Measurements from ENCODE around the gene KHNYN. TPM values are rescaled to one million over a fixed set of nuclear protein-coding genes. Genes with fewer than 3 reads are reported as not detected.
"Not testable (repeated sequence)": the region's sequence is repeated elsewhere in the genome, so short reads cannot be mapped to it uniquely, and the experiment has no call there.

KHNYN gene
- total and polyA plus RNA-seq, 2 experiments from 2014 or later = 15.3 to 36.2 TPM

DNA sequence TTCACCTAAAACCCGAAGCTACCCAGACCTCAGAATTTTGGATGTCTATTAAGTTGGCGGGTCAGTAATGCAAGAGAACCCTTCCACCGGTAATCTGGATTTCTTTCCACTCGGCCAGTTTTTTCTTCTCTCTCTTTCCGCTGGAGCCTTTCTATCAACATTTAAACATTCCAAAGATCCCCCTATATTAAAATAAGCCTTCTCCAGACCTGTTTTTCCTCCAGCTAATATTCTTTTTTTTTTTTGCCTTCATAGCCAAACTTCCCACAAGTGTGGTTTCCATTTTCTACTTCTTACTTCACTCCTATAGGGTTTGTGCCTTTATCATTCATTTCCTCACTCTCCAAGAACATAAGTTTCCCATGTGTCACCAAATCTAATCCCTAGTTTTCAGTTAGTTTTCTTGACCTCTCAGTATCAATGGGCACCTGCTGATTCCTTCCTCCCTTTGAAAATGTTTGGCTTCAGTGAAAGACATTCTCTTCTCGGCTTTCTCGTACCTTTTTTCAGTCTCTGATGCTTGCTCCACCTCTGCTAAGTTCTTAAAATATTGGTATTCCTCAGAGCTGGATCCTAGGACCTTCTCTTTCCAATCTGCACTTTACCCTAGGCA, 13.4 kb downstream of the KHNYN start:
- WGBS, 2 experiments (ENCODE audit: low coverage in 1 of 2, low lambda C conversion rate in 2 of 2, missing lambda C conversion rate in 2 of 2) = 19 to 21% methylated on average over 7 of the region's 7 CpGs
- Histone ChIP-seq H3F3A (ENCODE audit: insufficient read depth) (peaks cover 25% of the 10 kb centered on the region), H3K4me1 (ENCODE audit: insufficient read depth) (0 out of 2 replicates have a peak, but pooled peaks cover 8% of the 10 kb centered on the region), H3K4me3 (peak overlapping the region; percentile 84), H3K27me3 (replicated peaks; ENCODE audit: insufficient read depth) (no peaks in the 10 kb centered on the region), H3K27ac (peak overlapping the region; percentile 100), H2AFZ (peak overlapping the region; percentile 90), H3K9ac (peak overlapping the region; percentile 98), H3K79me2 (ENCODE audit: insufficient read depth) (peaks cover 36% of the 10 kb centered on the region), H3K4me2 (ENCODE audit: unreplicated experiment) (peak overlapping the region; percentile 88), H3K9me3 (ENCODE audit: low read depth) (no peaks in the 10 kb centered on the region), H3K36me3 (ENCODE audit: low read depth) (peaks cover 3% of the 10 kb centered on the region; the same call in 1 of the 2 replicates), H4K20me1 (ENCODE audit: insufficient read depth) (no peaks in the 10 kb centered on the region), H3K9me2 (ENCODE audit: insufficient read depth) (no peaks in the 10 kb centered on the region)
- TF ChIP-seq EZH2 (IDR thresholded peaks at IDR 0.05; ENCODE audit: insufficient read depth, poor library complexity, severe bottlenecking) = no peak
- in situ Hi-C loops (cut with MboI) = no loop called here
- DNase-seq = peak; percentile 38

DNA sequence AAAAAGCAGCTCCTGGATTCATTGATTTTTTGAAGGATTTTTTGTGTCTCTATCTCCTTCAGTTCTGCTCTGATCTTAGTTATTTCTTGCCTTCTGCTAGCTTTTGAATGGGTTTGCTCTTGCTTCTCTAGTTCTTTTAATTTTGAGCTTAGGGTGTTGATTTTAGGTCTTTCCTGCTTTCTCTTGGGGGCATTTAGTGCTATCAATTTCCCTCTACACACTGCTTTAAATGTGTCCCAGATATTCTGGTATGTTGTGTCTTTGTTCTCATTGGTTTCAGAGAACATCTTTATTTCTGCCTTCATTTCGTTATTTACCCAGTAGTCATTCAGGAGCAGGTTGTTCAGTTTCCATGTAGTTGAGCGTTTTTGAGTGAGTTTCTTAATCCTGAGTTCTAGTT, 21.1 kb downstream of the KHNYN start:
- H3K79me2 ChIP-seq (ENCODE audit: insufficient read depth); H3K36me3 ChIP-seq (ENCODE audit: low read depth); H3F3A ChIP-seq (ENCODE audit: insufficient read depth); in situ Hi-C loops (cut with MboI); H3K27me3 ChIP-seq (replicated peaks; ENCODE audit: insufficient read depth); H3K4me3 ChIP-seq; H3K4me1 ChIP-seq (ENCODE audit: insufficient read depth); H3K9ac ChIP-seq; H3K27ac ChIP-seq; H4K20me1 ChIP-seq (ENCODE audit: insufficient read depth); H3K4me2 ChIP-seq (ENCODE audit: unreplicated experiment); DNase-seq; H3K9me3 ChIP-seq (ENCODE audit: low read depth); H3K9me2 ChIP-seq (ENCODE audit: insufficient read depth); H2AFZ ChIP-seq: not testable (repeated sequence)
- 53 to 55% methylated on average over 2 of the region's 2 CpGs for WGBS, 2 experiments (ENCODE audit: low coverage in 1 of 2, low lambda C conversion rate in 2 of 2, missing lambda C conversion rate in 2 of 2)

DNA sequence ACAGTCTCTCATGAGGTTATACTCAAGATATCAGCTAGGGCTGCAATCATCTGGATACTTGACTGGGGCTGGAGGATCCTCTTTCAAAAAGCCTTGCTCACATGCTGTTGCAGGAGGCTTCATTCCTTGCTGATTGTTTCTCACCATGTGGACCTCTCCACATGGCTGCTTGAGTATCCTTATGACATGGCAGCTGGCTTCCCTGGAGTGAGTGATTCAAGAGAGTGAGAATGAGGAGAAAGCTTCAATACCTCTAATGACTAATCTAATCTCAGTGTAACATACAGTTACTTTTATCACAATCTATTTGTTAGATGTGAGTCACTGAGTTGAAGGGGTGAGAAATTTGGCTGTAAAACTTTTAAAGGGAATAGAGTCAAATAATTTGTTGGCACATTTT, 27.2 kb downstream of the KHNYN start:
- no peaks in the 10 kb centered on the region for H3K27me3 ChIP-seq (replicated peaks; ENCODE audit: insufficient read depth)
- in situ Hi-C loops (cut with MboI) = no loop called here

DNA sequence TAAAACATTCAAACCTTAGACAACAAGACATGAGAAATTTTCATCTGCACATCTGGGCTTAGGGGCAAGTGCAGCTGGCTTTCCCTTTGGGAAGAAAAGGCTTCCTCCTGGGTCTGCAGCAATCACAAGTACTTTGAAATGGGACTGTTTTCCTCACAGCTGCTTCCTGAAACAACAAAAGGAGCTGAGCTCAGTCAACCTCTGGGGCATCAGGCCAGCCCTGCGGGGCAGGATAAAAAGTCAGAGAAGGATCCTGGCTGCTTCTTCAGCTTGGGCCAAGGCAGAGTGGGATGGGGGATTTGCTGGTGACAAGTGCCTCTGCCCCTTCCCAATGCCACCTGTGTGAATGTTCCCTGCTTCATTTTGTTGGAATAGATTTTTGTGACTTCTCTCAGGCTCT, 29.0 kb downstream of the KHNYN start:
- Histone ChIP-seq H3K9me3 (ENCODE audit: low read depth) (no peaks in the 10 kb centered on the region), H3K36me3 (ENCODE audit: low read depth) (no peaks in the 10 kb centered on the region), H3F3A (ENCODE audit: insufficient read depth) (no peaks in the 10 kb centered on the region; the same call in 1 of the 2 replicates), H3K27ac (no peak overlapping the region), H3K4me2 (ENCODE audit: unreplicated experiment) (no peak overlapping the region), H3K9me2 (ENCODE audit: insufficient read depth) (peaks cover 3% of the 10 kb centered on the region; the same call in 1 of the 2 replicates), H2AFZ (no peak overlapping the region), H3K4me1 (ENCODE audit: insufficient read depth) (no peaks in the 10 kb centered on the region), H3K4me3 (no peak overlapping the region), H3K9ac (no peak overlapping the region), H4K20me1 (ENCODE audit: insufficient read depth) (no peaks in the 10 kb centered on the region), H3K79me2 (ENCODE audit: insufficient read depth) (no peaks in the 10 kb centered on the region), H3K27me3 (replicated peaks; ENCODE audit: insufficient read depth) (no peaks in the 10 kb centered on the region)
- no peak for DNase-seq
- TF ChIP-seq EZH2 (IDR thresholded peaks at IDR 0.05; ENCODE audit: insufficient read depth, poor library complexity, severe bottlenecking) = no peak
- no peak for TF ChIP-seq EZH2phosphoT487 (IDR thresholded peaks at IDR 0.05; ENCODE audit: insufficient read depth, low read depth)
- WGBS, 2 experiments (ENCODE audit: low coverage in 1 of 2, low lambda C conversion rate in 2 of 2, missing lambda C conversion rate in 2 of 2) = 71 to 88% methylated on average over 1 of the region's 1 CpG
- in situ Hi-C loops (cut with MboI) = no loop called here

More for the DNA sequence above, 27.2 kb downstream of the KHNYN start:
- no peak overlapping the region for H2AFZ ChIP-seq
- DNase-seq = peak; percentile 18
- no peaks in the 10 kb centered on the region for H3K79me2 ChIP-seq (ENCODE audit: insufficient read depth)
- H3K9me3 ChIP-seq (ENCODE audit: low read depth) = no peaks in the 10 kb centered on the region
- TF ChIP-seq EZH2phosphoT487 (IDR thresholded peaks at IDR 0.05; ENCODE audit: insufficient read depth, low read depth) (no peak), EZH2 (IDR thresholded peaks at IDR 0.05; ENCODE audit: insufficient read depth, poor library complexity, severe bottlenecking) (no peak)
- no peak overlapping the region for H3K4me2 ChIP-seq (ENCODE audit: unreplicated experiment)
- H3K36me3 ChIP-seq (ENCODE audit: low read depth) = no peaks in the 10 kb centered on the region
- no peak overlapping the region for H3K4me3 ChIP-seq
- H3K9ac ChIP-seq = no peak overlapping the region
- no peak overlapping the region for H3K27ac ChIP-seq
- H3K9me2 ChIP-seq (ENCODE audit: insufficient read depth) = no peaks in the 10 kb centered on the region
- no peaks in the 10 kb centered on the region for H3K4me1 ChIP-seq (ENCODE audit: insufficient read depth)
- H4K20me1 ChIP-seq (ENCODE audit: insufficient read depth) = no peaks in the 10 kb centered on the region
- H3F3A ChIP-seq (ENCODE audit: insufficient read depth) = no peaks in the 10 kb centered on the region; the same call in 1 of the 2 replicates

DNA sequence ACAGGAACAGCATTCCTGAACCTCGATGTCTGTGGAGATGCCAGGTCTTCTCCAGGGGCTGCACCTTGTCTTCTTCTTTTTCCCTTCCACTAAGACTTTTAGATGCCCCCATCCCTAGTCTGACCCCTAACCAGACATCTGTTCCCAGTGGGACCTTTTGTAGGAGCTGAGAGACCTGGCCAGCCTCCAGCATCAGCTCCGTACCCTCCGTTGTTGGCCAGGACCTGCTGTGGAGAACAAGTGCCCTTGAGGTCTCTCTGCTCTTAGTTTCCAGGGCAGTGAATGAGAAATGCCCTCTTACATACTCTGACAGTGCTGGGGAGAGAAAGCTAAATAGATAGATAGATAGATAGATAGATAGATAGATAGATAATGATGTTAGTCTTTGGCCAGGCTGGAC, 29.6 kb downstream of the KHNYN start:
- Histone ChIP-seq H3K79me2 (ENCODE audit: insufficient read depth) (no peaks in the 10 kb centered on the region), H3K9ac (no peak overlapping the region), H3K4me3 (no peak overlapping the region), H3K9me2 (ENCODE audit: insufficient read depth) (peaks cover 3% of the 10 kb centered on the region; the same call in 1 of the 2 replicates), H3K4me2 (ENCODE audit: unreplicated experiment) (no peak overlapping the region), H3K9me3 (ENCODE audit: low read depth) (no peaks in the 10 kb centered on the region), H4K20me1 (ENCODE audit: insufficient read depth) (no peaks in the 10 kb centered on the region), H3K27me3 (replicated peaks; ENCODE audit: insufficient read depth) (no peaks in the 10 kb centered on the region), H2AFZ (no peak overlapping the region), H3K4me1 (ENCODE audit: insufficient read depth) (no peaks in the 10 kb centered on the region), H3K36me3 (ENCODE audit: low read depth) (no peaks in the 10 kb centered on the region), H3K27ac (no peak overlapping the region), H3F3A (ENCODE audit: insufficient read depth) (no peaks in the 10 kb centered on the region; the same call in 1 of the 2 replicates)
- no peak for TF ChIP-seq EZH2phosphoT487 (IDR thresholded peaks at IDR 0.05; ENCODE audit: insufficient read depth, low read depth)
- no peak for TF ChIP-seq EZH2 (IDR thresholded peaks at IDR 0.05; ENCODE audit: insufficient read depth, poor library complexity, severe bottlenecking)
- 92 to 96% methylated on average over 3 of the region's 3 CpGs for WGBS, 2 experiments (ENCODE audit: low coverage in 1 of 2, low lambda C conversion rate in 2 of 2, missing lambda C conversion rate in 2 of 2)
- DNase-seq = no peak
- in situ Hi-C loops (cut with MboI) = no loop called here

Data from GM23248 (cell line).